ENCODE results near the gene C16orf74.

The C16orf74 gene

DNA sequence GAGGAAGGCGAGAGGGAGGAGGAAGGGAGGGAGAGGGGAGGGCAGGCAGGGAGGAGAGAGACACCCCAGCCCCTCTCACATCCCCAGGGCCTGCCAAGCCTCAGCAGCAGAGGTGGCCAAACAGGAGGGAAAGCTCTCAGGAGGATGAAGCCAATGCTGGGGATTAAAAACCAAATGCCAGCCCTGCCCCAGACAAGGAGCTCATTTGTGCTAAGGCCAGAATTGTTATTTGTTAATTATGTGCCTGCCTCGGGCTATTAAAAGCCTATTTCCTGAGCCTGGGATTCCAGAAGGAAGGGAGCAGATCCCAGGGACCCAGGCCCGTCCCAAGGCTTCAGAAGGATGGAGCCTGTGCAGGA is 34.2 kb downstream of the C16orf74 start:
- no peak for DNase-seq

DNA sequence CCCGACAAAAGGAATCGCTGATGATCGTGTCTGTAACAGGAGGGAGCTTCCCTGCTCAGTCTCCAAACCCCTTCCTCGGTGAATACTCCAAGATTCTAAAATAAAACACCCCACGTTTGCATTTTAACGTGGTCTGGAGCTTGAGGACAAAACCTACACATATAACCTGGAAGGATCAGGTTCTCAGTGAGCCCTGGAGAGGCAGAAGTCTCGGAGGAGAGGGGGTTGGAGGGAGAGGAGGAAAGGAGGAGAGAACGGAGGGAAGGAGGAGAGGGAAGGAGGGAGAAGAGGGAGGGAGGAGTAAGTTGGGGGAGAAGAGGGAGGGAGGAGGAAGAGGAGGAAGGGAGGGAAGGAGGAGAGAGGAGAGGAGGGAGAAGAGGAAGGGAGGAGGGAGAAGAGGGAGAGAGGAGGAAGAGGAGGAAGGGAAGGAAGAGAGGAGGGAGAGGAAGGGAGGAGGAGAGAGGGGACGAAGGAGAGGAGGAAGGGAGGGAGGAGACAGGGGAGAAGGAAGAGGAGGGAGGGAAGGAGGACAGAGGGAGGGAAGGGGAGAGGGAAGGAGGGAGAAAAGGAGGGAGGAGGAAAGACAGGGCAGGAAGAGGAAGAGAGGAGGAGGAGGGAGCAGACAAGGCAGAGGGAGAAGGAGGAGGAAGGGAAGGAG is 34.7 kb downstream of the C16orf74 start:
- no peak for DNase-seq

DNA sequence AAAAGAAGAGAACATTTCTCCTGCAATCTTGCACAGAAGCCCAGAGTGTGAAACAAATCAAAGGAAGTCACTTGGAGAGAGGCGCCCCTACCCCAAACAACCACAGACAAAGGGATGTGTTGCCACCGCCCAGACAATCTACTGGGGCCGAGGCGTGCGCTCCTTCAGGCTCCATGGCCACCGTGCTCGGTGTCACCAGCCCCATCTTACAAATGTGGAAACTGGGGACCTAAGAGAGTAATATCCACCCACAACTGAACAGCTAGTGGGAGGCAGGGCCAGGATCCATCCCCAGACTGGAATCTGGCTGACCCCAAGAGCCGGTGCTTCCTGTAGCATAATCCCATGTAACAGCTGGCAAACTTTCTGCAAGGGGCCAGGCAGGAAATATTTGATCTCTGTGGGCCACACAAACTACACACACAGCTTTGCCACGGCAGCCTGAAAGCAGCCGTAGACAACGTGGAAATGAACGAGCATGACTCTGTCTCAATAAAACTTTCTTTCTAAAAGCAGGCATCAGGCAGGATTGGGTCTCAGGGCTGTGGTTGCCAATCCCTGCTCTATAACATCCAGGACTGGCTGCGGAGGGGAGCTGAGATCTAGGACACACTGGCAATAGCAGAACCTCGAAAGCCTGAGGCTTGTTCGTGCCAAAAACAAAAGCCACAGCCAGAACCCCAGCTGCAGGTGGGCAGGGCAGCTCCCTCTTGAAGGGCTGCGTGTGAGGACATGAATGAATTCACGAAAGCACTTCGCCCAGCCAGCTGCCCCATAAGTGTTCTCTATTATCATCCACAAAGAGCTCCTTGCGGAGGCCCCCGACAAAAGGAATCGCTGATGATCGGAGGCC is 35.5 kb downstream of the C16orf74 start:
- DNase-seq, result no peak

DNA sequence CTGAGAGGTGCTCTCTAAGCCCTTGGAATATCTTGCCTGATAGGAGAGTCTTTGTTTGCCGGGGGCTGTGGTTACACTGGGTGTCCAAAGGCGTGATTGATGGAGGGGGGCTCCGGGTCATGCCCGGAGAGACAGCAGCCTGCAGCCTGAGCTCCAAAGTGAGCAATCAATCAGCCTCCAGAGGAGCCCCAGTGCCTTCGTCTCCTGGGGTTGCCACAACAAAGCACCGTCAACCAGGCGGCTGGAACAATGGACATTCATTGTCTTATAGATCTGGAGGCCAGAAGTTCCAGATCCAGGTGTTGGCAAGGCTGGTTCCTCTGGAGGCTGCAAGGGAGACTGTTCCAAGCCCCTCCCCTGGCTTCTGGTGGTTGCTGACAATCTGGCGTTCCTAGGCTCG is 38.1 kb downstream of the C16orf74 start:
- DNase-seq, result no peak

DNA sequence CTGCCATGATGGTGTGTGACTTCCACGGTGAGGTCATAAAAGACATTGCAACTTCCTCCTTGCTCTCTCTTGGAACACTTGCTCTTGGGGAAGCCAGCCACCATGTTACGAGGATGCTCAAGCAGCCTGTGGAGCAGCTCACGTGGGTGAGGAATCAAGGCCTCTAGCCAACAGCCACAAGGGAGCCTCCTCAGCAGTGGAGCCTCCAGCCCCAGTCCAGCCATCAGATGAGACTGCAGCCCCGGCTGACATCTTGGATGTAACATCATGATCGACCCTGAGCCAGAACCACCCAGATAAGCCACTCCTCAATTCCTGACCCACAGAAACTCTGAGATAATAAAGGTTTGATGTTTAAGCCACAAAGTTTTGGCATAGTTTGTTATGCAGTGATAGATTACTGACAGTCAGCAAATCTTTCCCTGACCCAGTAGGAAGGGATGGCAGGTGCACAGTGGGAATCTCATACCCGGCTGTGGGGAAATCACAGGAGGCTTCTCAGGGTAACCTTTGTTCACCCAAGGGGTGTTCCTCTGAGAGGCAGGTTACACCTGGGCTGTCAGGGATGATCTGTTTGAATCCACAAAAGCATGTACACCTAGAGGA is 38.8 kb downstream of the C16orf74 start:
- DNase-seq, result no peak

DNA sequence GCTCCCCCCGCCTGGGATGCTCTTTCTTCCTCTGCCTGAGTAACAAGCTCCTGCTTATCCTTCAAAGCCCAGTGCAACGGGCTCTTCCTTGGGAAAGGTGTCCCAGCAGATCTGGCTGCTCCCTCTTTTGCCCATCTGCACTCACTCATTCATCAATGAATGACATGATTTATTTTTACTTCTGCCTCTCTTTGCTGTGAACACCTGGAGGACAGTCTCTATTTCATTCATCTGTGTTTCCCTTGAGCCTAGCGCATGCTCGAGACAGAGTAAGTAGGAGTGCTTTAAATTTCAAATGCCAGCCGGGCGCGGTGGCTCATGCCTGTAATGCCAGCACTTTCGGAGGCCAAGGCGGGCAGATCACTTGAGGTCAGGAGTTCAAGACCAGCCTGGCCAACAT is 40.2 kb downstream of the C16orf74 start:
- DNase-seq, result no peak

DNA sequence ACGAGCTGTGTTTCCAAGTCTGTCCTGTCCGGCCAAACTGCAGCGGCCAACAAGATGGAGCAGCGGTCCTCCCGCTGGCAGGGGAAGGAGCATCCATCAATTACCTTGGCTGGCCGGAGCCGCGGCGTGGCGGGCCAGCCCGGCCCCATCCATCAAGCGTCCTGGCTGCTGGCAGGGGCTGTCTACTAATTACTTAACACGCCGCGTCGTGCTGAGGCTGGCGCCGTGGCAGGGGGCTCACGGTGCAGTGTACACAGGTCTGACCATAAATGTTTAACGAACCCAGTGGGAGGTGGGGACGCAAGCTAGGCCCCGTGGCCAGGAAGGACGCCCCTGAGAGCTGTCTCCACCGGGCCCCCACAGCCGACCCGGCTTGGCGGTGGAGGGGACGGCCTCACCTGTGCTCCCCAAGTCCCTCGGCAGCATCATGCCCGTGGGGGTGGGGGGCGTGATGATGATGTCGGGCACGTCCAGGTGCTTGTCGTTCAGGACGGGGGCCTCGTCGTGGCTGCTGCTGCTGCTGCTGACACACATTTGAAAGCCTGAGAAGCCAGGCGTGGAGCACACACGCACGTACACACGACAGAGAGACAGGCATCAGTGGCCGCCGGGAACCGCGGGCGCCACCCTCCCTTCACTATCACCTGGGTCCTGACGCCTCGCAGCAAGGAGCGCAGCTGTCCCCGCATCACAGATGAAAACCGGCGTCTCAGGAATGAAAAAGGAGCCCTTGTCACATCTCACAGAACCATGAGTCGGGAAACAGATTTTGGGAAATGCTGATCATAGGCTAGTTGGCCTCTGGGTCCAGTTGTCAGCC is 40.9 kb downstream of the C16orf74 start:
- DNase-seq, result no peak

DNA sequence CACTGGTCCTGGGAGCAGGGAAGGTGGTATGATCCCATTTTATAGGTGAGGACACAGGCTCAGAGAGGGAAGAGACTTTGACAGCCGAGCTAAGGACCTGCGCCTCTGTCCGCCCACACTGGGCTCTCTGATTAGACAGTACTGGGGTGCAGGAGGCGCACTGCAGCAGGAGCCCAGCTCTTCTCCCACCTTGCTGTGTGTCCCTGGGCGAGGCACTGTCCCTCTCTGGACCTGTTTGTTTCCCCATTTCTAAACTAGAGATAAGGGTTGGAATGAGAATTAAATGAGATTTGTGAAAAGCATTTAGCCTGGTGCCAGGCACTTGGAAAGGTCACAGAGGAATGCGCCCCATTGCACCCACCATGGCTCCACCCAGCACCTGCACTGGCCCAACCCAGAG is 42.6 kb downstream of the C16orf74 start:
- no peak for DNase-seq

DNA sequence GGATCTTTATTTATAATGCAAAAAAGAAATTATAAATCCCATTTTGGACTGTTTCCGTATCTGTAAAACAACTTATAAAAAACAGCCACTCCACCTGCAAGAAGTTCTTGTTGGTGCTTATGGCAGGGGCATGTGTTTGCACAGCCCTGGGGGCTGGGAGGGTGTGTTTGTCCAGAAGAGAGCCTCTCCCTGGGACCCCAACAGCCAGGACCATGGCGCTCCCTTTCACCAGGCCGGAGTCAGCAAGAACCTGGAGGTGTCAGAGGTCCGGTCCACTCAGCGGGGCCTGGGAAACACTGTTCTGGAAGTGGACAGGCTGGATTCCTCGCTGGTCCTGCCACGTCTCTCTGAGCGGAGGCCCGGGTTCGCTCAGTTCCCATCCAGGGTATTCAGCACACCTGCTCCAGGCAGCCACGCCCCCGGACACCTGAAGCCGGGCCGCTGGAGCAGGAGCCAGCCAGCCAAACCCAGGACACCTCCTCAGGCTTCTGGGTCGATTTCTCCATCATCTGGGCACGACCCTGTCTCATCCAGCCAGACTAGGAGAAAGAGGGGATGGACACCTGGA is 43.3 kb downstream of the C16orf74 start:
- no peak for DNase-seq

DNA sequence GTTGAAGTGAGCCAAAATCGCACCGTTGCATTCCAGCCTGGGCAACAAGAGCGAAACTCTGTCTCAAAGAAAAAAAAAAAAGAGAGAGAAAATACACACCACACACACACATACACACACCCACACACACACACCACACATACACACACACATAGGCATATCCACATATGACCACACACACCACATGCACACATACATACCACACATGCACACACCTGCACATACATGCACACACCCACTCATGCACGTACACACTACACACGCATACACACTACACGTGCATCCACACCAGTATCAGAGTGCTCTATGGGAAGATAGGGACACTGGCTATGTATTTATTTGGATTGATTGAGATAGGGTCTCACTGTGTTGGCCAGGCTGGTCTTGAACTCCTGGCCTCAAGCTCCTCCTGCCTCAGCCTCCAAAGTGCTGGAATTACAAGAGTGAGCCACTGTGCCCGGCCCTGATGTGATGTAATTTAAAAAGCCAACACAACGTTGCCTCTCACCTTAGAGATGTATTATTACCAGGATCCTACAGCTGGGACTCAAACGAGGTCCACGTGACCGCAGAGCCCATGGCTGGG is 44.4 kb downstream of the C16orf74 start:
- DNase-seq, result no peak

DNA sequence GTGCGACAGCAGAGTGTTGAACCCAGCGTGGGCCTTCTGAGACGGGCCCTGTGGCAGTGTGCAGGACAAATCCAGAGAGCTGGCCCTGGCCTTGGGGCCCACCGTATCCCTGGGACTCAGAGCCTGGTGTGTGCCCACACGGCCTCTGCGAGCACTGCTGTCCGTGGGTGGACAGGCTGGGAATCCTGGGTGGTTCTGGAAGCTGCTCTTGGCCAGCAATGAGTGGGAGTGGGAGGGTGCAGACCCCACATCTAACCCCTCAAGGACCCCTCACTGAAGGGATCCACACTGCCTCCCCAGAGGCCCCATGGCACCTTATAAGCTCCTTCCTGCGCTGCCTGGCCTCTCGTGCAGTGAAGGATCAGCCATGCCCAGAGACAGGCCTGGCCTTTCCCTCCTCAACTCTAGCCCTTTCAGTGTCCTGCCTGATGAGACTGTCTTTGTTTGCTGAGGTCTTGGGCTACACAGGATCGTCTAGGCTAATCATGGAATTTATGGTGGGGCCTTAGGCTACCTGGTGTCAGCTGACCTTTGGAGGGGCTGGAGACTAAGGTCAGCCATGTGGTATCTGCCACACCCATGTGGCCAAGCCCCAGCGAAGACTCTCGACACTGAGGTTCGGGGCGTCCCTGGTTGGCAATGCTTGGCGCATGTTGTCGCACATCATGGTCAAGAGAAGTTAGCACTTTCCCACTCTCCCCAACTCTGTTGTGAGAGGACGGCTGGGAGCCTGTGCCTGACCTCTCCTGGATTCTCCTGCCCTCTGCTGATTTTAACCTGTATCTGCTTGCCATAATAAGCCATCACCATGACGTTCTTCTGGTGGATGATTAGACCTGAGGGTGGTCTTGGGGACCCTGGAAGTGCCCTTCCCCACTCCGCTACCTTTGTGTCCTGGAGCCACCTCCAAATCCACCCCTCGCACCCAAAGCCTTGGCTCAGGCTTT is 45.7 kb downstream of the C16orf74 start:
- DNase-seq, result no peak

DNA sequence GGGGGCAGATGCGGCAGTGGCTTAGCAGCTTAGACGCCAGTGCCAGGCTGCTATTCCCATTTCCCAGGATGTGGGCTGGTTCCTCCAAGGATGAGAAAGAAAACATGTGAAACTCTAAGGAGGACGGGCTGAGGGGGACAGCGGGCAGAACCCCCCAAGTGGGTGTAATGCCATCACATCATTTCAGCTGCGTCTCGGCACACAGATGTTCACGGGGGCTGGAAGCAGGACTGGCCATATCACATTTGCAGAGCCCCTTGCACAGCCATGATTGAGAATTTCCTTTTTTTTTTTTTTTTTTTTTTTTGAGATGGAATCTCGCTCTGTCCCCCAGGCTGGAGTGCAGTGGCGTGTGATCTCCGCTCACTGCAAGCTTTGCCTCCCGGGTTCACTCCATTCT is 46.9 kb downstream of the C16orf74 start:
- DNase-seq, result no peak

DNA sequence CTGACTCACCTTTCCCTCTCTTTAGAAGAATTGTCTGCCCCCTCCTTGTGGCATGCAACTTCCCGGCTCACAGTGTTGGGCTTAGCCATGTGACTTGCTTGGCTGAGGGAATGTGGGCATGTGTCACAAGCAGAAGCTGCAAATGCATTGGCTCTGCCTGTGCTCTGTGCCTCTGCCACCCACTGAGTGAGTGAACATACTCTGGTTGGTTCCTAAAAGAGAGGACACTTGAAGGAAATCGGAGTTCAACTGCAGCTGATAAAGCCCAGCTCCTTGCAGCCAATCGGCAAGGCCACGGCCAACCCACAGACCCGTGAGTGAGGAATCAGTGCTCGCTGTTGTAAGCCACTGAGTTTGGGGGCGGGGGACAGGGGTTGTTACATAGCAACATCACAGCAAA is 51.3 kb downstream of the C16orf74 start:
- DNase-seq, result no peak

DNA sequence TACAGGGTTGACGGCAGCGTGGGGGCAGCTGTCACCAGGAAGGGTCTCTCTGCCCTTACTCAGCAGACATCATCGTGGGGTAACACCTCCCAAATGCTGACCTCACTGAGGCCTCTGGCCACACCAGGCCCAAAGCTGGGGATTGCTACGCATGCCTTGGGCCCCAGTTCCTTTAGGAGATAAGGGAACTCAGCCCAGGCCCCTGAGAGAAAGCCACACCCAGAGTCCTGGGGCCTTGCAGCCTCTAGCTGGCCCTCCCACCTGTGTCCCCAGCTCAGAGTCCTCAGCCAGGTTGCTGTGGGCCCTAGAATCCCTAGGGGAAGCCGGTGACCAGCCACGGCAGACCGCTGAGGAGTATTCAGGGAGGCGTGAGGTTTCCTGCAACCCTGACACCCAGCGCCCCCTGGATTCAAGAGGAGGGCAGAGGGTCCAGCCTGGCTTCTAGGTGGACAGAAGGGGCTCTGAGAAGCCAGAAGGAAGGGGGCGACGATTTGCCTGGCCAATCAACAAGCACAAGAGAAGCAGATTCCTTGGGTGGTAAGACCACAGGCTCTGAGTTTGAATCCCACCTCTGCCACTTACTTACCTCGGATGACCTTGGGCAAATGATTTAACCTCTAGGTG is 51.8 kb downstream of the C16orf74 start:
- no peak for DNase-seq

DNA sequence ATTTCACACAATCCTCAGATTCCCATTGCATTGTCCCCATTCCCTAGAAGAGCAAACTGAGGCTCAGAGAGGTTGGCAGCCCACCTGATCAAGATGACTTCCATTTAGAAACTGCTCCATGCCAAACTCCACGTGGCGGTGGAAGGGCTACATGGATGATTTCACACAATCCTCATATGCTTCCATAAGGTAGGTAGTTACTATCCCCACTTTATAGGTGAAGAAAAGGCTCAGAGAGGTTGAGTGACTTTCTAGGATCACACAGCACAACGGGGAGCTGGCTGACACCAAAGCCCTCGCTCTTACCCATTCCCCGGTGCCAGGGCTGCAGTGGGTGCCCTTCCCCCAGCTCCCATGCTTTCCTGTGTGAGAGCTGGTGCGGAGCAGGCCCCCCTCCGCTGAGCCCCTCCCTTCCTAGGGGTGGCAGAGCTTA is 52.4 kb downstream of the C16orf74 start:
- no peak for DNase-seq

DNA sequence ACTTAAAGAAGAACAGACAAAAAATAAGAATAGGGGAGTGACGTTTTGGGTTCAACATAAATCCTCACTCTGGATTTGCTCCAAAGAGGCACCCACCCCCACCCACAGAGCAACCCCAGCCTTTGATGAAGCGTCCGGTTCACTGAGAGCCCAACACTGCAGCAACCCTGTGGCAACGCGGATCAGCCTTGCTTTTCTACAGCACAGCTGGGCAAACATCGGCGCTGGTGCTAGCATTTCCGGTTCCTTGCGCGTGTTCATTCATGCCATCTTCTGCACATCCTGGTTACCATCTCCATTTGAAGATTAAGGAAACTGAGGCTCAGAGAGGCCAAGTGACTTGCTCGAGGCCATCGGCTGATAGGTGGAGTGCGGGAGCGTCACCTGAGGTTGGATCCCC is 53.5 kb downstream of the C16orf74 start:
- DNase-seq, result no peak

DNA sequence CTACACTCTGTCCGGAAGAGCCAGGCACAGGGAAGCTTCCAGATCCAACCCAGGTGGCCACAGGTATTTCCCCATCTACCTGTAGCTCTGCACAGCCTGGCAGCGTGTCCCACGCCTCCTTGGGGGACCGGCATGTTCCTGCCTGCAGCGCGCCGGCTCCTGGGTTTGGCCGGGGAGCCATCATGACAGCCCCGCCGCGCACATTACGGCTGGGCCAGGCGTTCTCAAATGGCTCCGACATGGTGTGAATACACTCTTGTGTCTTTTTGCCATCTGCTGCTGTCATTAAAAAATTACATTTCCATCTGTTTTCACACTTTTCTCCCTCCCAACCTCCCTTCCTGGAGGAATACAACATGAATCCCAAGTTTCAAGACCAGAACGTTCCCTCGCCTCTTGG is 54.1 kb downstream of the C16orf74 start:
- DNase-seq, result no peak

DNA sequence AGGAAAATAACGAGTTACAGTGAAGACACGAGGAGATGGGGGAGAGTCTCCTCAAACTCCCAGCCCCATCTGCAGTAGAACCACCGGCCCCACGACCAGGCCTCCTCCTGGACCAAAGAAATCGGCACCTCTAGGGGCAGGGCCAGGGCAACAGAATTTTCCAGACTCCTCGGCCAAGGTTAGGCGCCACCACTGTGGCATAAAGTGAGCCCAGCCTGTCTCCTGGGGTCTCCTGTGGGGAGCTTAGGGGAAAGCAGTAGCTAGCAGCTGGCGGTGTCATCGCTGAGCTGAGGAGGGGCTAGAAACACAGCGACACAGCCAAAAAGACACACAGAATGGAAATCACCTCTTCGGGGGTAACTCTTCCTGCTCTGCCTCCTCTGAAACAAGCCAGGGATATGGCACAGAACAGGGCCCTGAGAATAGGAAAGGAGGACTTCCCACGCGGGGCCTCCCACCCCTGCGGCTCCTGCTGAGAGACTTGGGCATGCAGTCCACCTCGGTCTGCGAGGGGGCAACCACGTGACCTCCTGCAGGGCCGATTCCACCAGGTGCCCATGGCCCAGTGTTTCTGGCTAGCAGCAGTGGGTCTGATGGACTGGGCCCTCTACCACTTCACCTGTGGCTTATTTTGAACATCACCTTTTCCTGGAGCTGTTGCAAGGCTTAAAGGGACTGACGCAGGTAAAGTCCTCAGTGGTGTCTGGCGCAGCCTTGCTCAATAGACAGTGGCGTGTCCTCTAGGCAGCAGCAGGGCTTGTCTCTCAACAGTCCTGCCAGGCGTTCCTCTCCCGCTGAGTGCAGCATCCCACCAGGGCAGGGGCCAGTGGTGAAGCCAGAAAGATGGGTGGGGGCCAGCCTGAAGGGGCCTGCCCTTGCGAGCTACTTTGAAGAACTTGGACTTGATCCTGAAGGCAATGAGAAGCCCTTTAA is 55.4 kb downstream of the C16orf74 start:
- DNase-seq, result no peak

DNA sequence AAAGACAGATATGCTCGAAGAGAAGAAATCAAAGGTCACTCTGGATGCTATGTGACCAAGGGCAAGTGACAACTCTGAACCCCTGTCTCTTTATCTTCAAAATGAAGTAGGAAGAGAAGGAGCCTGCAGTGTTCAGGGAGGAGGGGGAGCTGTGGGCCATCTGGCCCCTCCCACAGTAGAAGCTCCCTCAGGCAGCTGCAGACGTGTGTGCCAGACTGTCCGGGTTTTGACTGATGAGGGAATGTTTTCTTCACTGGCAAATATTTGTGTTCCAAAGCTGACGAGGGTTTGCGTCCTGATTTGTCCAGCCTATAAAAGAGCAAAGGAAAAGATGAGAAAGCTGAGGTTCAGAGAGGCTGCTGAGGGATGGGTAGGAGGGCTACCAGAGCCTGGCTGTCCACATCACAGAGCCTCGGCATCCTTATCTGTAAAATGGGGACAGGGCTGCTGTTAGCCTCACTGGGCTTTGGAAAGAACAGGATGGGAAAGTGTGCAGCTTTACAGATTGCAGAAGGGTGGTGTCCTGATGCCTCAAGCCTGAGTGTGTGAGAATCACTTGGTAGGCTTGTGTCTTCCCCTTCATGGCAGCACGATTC is 60.3 kb downstream of the C16orf74 start:
- DNase-seq, result no peak
